Measurements from ENCODE around the gene ENHO.

DNA sequence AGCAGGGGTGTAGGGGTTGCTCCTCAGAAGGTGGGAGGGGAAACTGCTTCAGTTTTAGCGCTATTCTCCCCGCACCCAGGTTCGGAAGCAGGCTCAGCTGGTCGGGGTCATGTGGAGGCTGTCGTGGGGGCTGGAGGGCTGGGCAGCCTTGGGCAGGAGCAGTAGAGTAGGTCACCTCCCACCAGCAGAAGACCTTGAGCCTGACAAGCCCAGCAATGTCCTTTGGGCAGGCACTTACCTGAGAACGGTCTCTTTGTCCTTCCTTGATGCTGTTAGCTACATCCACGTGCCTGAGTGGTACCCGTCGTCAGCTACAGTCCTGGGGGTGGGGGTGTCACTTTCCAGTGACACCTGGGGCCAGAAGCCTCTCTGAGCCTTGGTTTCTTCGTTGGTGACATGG, 20.3 kb downstream of the ENHO start:
- TF ChIP-seq CTCF (conservative IDR thresholded peaks at IDR 0.05; ENCODE audit: low read depth in 2 of 2) (no peak), POLR2AphosphoS5 (IDR thresholded peaks at IDR 0.05; ENCODE audit: low read depth) (no peak), STAT1 (IDR thresholded peaks at IDR 0.05; ENCODE audit: unreplicated experiment) (no peak), CREB1 (CRISPR knock-in tag; IDR thresholded peaks at IDR 0.05; ENCODE audit: low read depth) (no peak), EZH2phosphoT487 (IDR thresholded peaks at IDR 0.05; ENCODE audit: unreplicated experiment) (no peak), EZH2 (IDR thresholded peaks at IDR 0.05; ENCODE audit: low read depth, unreplicated experiment) (no peak), ETS1 (IDR thresholded peaks at IDR 0.05) (no peak)
- TF ChIP-seq, protein P1, sequence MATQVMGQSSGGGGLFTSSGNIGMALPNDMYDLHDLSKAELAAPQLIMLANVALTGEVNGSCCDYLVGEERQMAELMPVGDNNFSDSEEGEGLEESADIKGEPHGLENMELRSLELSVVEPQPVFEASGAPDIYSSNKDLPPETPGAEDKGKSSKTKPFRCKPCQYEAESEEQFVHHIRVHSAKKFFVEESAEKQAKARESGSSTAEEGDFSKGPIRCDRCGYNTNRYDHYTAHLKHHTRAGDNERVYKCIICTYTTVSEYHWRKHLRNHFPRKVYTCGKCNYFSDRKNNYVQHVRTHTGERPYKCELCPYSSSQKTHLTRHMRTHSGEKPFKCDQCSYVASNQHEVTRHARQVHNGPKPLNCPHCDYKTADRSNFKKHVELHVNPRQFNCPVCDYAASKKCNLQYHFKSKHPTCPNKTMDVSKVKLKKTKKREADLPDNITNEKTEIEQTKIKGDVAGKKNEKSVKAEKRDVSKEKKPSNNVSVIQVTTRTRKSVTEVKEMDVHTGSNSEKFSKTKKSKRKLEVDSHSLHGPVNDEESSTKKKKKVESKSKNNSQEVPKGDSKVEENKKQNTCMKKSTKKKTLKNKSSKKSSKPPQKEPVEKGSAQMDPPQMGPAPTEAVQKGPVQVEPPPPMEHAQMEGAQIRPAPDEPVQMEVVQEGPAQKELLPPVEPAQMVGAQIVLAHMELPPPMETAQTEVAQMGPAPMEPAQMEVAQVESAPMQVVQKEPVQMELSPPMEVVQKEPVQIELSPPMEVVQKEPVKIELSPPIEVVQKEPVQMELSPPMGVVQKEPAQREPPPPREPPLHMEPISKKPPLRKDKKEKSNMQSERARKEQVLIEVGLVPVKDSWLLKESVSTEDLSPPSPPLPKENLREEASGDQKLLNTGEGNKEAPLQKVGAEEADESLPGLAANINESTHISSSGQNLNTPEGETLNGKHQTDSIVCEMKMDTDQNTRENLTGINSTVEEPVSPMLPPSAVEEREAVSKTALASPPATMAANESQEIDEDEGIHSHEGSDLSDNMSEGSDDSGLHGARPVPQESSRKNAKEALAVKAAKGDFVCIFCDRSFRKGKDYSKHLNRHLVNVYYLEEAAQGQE (IDR thresholded peaks at IDR 0.05; ENCODE audit: unreplicated experiment) = no peak

All from GM23338 (cell line).